Neural progenitor cell (in vitro differentiated cells): ENCODE measurements around the gene LIN28B.

Experiments used
- EZH2 ChIP-seq: fragments of 200-600 bp; sonication (generic); IDR thresholded peaks from 2 replicates; pipeline ENCODE4 v1.6.1; 2017; ENCODE audit warnings: antibody characterized with exemption, mild to moderate bottlenecking, moderate library complexity
- TF ChIP-seq, protein P1 (sequence below): fragments of 200-600 bp; sonication (generic); IDR thresholded peaks from 2 replicates; pipeline ENCODE4 v1.5.1; 2017; ENCODE audit warnings: antibody characterized with exemption, mild to moderate bottlenecking

GRCh38 chr6:105058316-105058715 lies 101.4 kb downstream of the LIN28B start:
- TF ChIP-seq, protein P1, sequence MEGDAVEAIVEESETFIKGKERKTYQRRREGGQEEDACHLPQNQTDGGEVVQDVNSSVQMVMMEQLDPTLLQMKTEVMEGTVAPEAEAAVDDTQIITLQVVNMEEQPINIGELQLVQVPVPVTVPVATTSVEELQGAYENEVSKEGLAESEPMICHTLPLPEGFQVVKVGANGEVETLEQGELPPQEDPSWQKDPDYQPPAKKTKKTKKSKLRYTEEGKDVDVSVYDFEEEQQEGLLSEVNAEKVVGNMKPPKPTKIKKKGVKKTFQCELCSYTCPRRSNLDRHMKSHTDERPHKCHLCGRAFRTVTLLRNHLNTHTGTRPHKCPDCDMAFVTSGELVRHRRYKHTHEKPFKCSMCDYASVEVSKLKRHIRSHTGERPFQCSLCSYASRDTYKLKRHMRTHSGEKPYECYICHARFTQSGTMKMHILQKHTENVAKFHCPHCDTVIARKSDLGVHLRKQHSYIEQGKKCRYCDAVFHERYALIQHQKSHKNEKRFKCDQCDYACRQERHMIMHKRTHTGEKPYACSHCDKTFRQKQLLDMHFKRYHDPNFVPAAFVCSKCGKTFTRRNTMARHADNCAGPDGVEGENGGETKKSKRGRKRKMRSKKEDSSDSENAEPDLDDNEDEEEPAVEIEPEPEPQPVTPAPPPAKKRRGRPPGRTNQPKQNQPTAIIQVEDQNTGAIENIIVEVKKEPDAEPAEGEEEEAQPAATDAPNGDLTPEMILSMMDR, result no peak
- TF ChIP-seq EZH2, result no peak
